ENCODE measurements around the gene CYP2A6. TPM values are rescaled to one million over a fixed set of nuclear protein-coding genes. Genes with fewer than 3 reads are reported as not detected.

CYP2A6 gene
- total and polyA plus RNA-seq, 10 donors = 0.33 TPM; not detected in 9

DNA sequence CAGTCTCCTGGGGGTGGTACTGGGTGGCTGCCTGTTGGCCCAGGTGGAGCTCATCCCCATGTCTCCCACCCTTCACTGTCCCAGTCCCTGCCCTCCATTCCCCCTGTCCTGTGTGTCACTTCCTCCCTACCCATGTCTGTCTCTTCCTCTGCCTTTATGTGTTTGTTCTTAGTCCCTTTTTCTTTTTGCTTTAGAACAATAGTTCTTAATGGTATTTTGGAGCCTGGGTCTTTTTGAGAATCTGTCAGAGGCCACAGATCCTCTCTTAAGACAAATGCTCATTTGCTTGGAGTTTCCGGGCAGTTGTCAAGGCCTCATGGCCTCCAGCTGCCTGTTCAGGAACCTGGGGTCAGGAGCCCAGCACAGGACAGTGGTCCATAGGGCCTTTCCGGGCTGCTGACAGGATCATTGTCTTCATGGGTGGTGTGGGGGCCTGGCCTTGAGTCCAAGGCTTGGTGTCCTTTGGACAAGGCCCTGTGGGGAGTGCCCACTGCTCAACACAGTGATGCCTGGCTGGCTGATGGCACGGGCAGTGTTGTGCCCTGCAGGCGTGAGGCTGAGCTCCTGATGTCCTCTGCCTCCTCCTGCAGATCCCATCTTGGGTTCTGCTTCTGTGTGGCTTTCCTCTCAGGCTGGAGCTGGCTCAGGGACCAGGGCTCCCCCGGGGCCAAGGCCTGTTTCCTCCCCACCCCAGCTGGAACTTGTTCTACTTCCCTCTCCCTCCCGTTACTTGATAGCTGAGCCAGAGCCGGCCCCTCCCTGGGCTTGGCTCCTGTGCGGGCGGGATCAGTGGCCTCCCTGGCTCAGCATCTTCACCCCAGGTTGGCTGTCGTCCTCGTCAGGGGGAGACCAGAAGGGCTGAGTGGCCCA, 47.7 kb downstream of the CYP2A6 start:
- WGBS, 5 donors = 23 to 34% (median 26%) methylated on average over 9 to 11 of the region's 11 CpGs
- DNase-seq = peak; percentile 87
- H3K4me3 ChIP-seq = peak overlapping the region; percentile 21 to 96 (median 84)
- TF ChIP-seq POLR2A (IDR thresholded peaks at IDR 0.05) = no peak
- TF ChIP-seq POLR2AphosphoS5 (IDR thresholded peaks at IDR 0.05) = peak; percentile 60 to 85 (median 79)
- no peak for TF ChIP-seq CTCF (IDR thresholded peaks at IDR 0.05 in 8 of 11, conservative IDR thresholded peaks at IDR 0.05 in 3 of 11)
- peaks cover 0 to 74% (median 30%) of the 10 kb centered on the region in 6 donors for H3K36me3 ChIP-seq
- H3K4me1 ChIP-seq = peaks cover 71 to 87% (median 85%) of the 10 kb centered on the region in 6 donors
- H3K27me3 ChIP-seq (replicated peaks in 1 of 7) = no peaks in the 10 kb centered on the region
- peak overlapping the region; percentile 82 to 99 (median 94) for H3K27ac ChIP-seq
- H3K9me3 ChIP-seq = no peaks in the 10 kb centered on the region
- intact Hi-C loops (cut with DNase I; ENCODE audit: low total_unique reads) = loop anchor here (10.0 kb wide), 1 partner anchor 48 kb away; the partner anchor contains the start of genes ACTMAP and SNRPA

DNA sequence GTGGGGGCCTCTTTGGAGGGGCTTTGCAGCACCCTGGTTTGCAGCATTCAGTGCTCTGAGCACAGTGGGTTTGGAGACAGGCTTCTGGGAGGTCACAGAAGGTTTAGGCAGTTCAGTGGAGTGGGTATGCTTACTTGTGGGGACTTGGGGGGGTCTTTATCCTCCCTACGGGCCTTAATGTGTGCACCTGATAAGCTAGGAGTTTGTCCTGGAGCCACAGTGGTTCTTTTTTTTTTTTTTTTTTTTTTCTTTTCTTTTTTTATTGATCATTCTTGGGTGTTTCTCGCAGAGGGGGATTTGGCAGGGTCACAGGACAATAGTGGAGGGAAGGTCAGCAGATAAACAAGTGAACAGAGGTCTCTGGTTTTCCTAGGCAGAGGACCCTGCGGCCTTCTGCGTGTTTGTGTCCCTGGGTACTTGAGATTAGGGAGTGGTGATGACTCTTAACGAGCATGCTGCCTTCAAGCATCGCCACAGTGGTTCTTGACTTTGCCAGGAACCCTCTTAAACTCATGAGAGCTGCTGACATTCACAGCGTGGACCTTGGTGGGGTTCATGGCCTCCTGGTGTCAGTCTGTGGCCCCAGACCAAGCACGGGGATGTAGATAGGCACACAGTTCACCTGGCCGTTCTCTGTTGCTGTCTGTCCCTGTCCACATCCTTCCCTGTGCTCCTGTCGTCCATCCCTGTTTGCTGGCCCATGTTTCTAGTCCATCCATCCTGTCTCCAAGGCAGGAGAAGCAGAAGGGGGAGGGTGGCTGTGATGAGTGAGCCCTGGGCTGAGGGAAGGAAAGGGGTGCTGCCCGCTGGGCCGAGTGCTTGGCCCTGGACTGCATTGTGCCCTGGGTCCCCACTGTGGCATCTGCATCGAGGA, 48.6 kb downstream of the CYP2A6 start:
- intact Hi-C loops (cut with DNase I; ENCODE audit: low total_unique reads) = loop anchor here (10.0 kb wide), 1 partner anchor 47 kb away; the partner anchor contains the start of genes ACTMAP and SNRPA
- peaks cover 64 to 87% (median 78%) of the 10 kb centered on the region in 6 donors for H3K4me1 ChIP-seq
- H3K27ac ChIP-seq = peak overlapping the region; percentile 86 to 99 (median 94)

DNA sequence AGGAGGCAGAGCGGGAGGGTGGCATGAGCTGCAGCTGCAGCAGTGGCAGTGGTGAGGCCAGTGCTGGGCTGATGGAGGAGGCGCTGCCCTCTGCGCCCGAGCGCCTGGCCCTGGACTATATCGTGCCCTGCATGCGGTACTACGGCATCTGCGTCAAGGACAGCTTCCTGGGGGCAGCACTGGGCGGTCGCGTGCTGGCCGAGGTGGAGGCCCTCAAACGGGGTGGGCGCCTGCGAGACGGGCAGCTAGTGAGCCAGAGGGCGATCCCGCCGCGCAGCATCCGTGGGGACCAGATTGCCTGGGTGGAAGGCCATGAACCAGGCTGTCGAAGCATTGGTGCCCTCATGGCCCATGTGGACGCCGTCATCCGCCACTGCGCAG, 49.3 kb downstream of the CYP2A6 start:
- peak in 2 of 3 donors; percentile 49 to 76 for TF ChIP-seq POLR2AphosphoS5 (IDR thresholded peaks at IDR 0.05)
- no peak for TF ChIP-seq POLR2A (IDR thresholded peaks at IDR 0.05)
- TF ChIP-seq CTCF (IDR thresholded peaks at IDR 0.05 in 8 of 11, conservative IDR thresholded peaks at IDR 0.05 in 3 of 11) = no peak
- 61 to 80% (median 73%) methylated on average over 6 to 27 of the region's 27 CpGs for WGBS, 5 donors
- intact Hi-C loops (cut with DNase I; ENCODE audit: low total_unique reads) = loop anchor here (10.0 kb wide), 1 partner anchor 46 kb away; the partner anchor contains the start of genes ACTMAP and SNRPA
- peak overlapping the region; percentile 77 to 96 (median 88) for H3K4me3 ChIP-seq
- H3K9me3 ChIP-seq = no peaks in the 10 kb centered on the region
- H3K36me3 ChIP-seq = peaks cover 0 to 66% (median 26%) of the 10 kb centered on the region in 6 donors
- H3K27me3 ChIP-seq (replicated peaks in 1 of 7) = no peaks in the 10 kb centered on the region
- DNase-seq = peak; percentile 86
- H3K4me1 ChIP-seq = peaks cover 59 to 85% (median 71%) of the 10 kb centered on the region in 6 donors
- peak overlapping the region; percentile 86 to 99 (median 94) for H3K27ac ChIP-seq

More for the DNA sequence above, 48.6 kb downstream of the CYP2A6 start:
- Histone ChIP-seq H3K36me3 (peaks cover 0 to 66% (median 26%) of the 10 kb centered on the region in 6 donors), H3K9me3 (no peaks in the 10 kb centered on the region), H3K4me3 (peak overlapping the region; percentile 77 to 96 (median 88)), H3K27me3 (replicated peaks in 1 of 7) (no peaks in the 10 kb centered on the region)
- WGBS, 5 donors = 42 to 60% (median 48%) methylated on average over 12 to 13 of the region's 13 CpGs
- TF ChIP-seq CTCF (IDR thresholded peaks at IDR 0.05 in 8 of 11, conservative IDR thresholded peaks at IDR 0.05 in 3 of 11) = no peak
- no peak for TF ChIP-seq POLR2A (IDR thresholded peaks at IDR 0.05)
- TF ChIP-seq POLR2AphosphoS5 (IDR thresholded peaks at IDR 0.05) = peak in 1 of 3 donors; percentile 1
- DNase-seq = no peak
